ENCODE data around the gene LOXL3. TPM values are rescaled to one million over a fixed set of nuclear protein-coding genes. Genes with fewer than 3 reads are reported as not detected.

Gene LOXL3
- total RNA-seq, 5 donors from 2014 or later (not counting 1 experiment from before 2014, with no cell fraction given): 0.10 to 0.47 (median 0.38) TPM; not detected in 1

DNA sequence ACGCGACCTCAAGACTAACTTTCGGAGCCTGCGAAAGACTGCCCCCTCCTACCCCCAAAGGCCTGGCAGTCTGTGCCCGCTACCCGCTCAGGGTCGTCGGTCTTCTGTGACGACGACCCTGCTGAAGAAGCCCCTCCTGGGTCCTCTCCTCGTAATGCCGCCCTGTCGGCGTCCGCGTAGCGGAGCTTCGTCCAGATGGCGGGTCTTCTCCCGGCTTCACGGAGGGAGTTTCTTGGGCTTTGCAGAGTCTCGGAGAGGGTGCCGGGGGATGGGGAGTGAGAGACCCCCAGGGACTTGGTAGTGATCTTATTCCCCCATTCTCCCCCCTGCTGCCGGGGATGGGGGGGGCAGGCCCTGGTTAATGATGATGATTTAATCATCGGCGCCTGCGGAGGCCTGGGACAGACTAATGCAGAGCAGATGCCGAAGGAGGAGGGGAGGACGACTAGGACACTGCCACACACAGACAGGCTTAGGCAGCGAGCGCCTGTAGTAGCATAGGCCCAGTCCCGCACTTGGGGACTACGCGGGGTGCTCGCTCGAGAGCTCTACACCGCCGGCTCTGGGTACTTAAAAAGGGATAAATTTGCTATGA lies 45.7 kb downstream of the LOXL3 start:
- H3K27me3 Mint-ChIP-seq: peaks cover 31 to 48% of the 10 kb centered on the region in 2 donors
- H3K9me3 Mint-ChIP-seq: no peaks in the 10 kb centered on the region
- CTCF ChIA-PET: interaction anchor here (0.5 to 1.1 kb wide), 2 partner anchors 22 to 101 kb away, joined by 3 read pairs; no protein-coding TSS in a partner anchor
- peak overlapping the region; percentile 94 to 100 (median 95) for H3K4me3 Mint-ChIP-seq
- H3K4me1 ChIP-seq (ENCODE audit: control insufficient read depth in 1 of 2, extremely low read depth in 1 of 2, insufficient read depth in 2 of 2, low read length in 2 of 2): peaks cover 11 to 40% of the 10 kb centered on the region in 2 experiments
- H3K36me3 Mint-ChIP-seq: peaks cover 29% of the 10 kb centered on the region
- H3K27ac ChIP-seq (ENCODE audit: low read length): peak overlapping the region; percentile 95
- DNase-seq (peak in 2 of 35 experiments; percentile 24 to 38), ATAC-seq (replicated peaks in 1 of 4) (peak in 1 of 4 experiments; percentile 0)
- H3K9me3 ChIP-seq: no peaks in the 10 kb centered on the region
- 39% methylated on average over 16 of the region's 38 CpGs for WGBS (ENCODE audit: insufficient coverage)
- H3K27me3 ChIP-seq (replicated peaks in 1 of 2; ENCODE audit: control insufficient read depth in 2 of 2, extremely low read depth in 1 of 2, insufficient read depth in 2 of 2, low read length in 1 of 2): peaks cover 14 to 60% of the 10 kb centered on the region in 2 experiments
- H3K27ac Mint-ChIP-seq: peak overlapping the region; percentile 100
- peaks cover 41 to 53% (median 45%) of the 10 kb centered on the region in 3 donors for H3K4me1 Mint-ChIP-seq
- POLR2A ChIA-PET: interaction anchor here (0.5 to 1.6 kb wide), 2 partner anchors 22 to 881 kb away, joined by 3 to 7 read pairs; partner anchors contain the start of gene HTRA2 (in 1 of the 2)
- H3K4me3 ChIP-seq (ENCODE audit: control insufficient read depth in 1 of 2, extremely low read depth in 1 of 2, low read length in 1 of 2): peak overlapping the region; percentile 95 to 99
- peaks cover 9 to 15% of the 10 kb centered on the region in 2 donors for H3K36me3 ChIP-seq (ENCODE audit: control insufficient read depth in 2 of 2, extremely low read depth in 1 of 2, insufficient read depth in 1 of 2, low read length in 1 of 2)

DNA sequence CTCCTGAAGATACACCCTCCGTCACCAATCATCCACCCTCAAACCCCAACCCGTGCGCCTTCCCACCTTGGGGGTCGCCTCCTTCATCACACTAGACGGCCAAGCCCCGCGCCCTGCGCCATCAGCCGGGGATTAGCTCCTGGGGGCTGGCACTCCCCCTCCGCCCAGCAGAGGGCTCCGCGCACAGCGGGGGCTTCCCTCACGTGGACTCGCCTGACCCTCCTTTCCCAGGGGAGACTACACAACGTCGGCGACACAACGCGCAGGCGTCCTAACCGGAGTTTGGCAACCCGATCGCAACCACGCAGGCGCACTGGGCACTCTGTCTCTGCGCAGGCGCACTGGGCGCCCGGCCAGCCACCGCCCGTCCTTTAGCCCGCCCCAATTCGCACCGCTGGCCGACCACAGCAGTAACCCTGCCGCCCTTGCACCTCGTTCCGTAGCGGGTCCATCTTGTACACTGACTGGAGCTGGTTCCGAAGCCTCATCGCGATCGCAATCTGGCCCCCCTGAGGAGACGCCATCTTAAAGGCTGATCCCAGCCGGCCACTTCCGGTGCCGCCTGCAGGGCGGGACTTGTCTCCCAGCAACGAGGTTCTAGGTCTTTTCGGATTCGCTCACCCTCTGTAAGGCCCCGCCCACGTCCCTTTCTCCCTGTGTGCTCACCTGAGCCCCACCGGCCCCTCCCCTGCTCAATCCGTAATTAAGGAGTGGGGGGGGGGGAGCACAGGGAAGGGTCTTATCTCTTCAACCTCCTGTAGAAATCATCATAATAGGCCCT lies 46.4 kb downstream of the LOXL3 start, which contains the start of gene PCGF1:
PCGF1 (minus strand) TSS at position 551 of the 781 bp plus-strand sequence; CDS start at position 524, 27 bp downstream.
- Mint-ChIP-seq H3K4me3 (peak within 1 kb of the TSS; percentile 94 to 100 (median 95)), H3K27me3 (peaks cover 30 to 47% of the 10 kb centered on the region in 2 donors), H3K9me3 (no peaks in the 10 kb centered on the region), H3K27ac (peak within 1 kb of the TSS; percentile 100), H3K36me3 (peaks cover 29% of the 10 kb centered on the region), H3K4me1 (peaks cover 41 to 57% (median 51%) of the 10 kb centered on the region in 3 donors)
- Histone ChIP-seq H3K4me1 (ENCODE audit: control insufficient read depth in 1 of 2, extremely low read depth in 1 of 2, insufficient read depth in 2 of 2, low read length in 2 of 2) (peaks cover 11 to 47% of the 10 kb centered on the region in 2 experiments), H3K36me3 (ENCODE audit: control insufficient read depth in 2 of 2, extremely low read depth in 1 of 2, insufficient read depth in 1 of 2, low read length in 1 of 2) (peaks cover 9 to 15% of the 10 kb centered on the region in 2 donors), H3K27ac (ENCODE audit: low read length) (peak within 1 kb of the TSS; percentile 95), H3K4me3 (ENCODE audit: control insufficient read depth in 1 of 2, extremely low read depth in 1 of 2, low read length in 1 of 2) (peak within 1 kb of the TSS; percentile 95 to 99), H3K27me3 (replicated peaks in 1 of 2; ENCODE audit: control insufficient read depth in 2 of 2, extremely low read depth in 1 of 2, insufficient read depth in 2 of 2, low read length in 1 of 2) (peaks cover 14 to 62% of the 10 kb centered on the region in 2 experiments), H3K9me3 (no peaks in the 10 kb centered on the region)
- WGBS (ENCODE audit: insufficient coverage): under 1% methylated on average over 49 of the region's 56 CpGs
- ChIA-PET POLR2A (interaction anchor here in 1 of 2 donors (0.6 kb wide), 1 partner anchor 307 kb away, joined by 4 read pairs; no protein-coding TSS in a partner anchor), CTCF (interaction anchor here (0.6 to 1.4 kb wide), 4 partner anchors 23 to 481 kb away, joined by 3 to 7 read pairs (median 6); partner anchors contain the start of genes CCDC142 (in 1 of the 2) and TTC31 (in 1 of the 2))
- ATAC-seq (replicated peaks in 1 of 4): peak; percentile 93 to 95 (median 94)
- DNase-seq: peak; percentile 92 to 100 (median 98)

GRCh38 chr2:74505448-74506246 lies 48.1 kb downstream of the LOXL3 start:
- H3K4me3 ChIP-seq (ENCODE audit: control insufficient read depth in 1 of 2, extremely low read depth in 1 of 2, low read length in 1 of 2): no peak overlapping the region
- Mint-ChIP-seq H3K9me3 (no peaks in the 10 kb centered on the region), H3K4me1 (peaks cover 47 to 64% (median 54%) of the 10 kb centered on the region in 3 donors), H3K27me3 (peaks cover 38 to 53% of the 10 kb centered on the region in 2 donors), H3K4me3 (peak overlapping the region in 1 of 3 donors; percentile 94), H3K27ac (no peak overlapping the region), H3K36me3 (peaks cover 29% of the 10 kb centered on the region)
- POLR2A ChIA-PET: no interaction called here
- DNase-seq (no peak), ATAC-seq (replicated peaks in 1 of 4) (no peak)
- H3K27me3 ChIP-seq (replicated peaks in 1 of 2; ENCODE audit: control insufficient read depth in 2 of 2, extremely low read depth in 1 of 2, insufficient read depth in 2 of 2, low read length in 1 of 2): peaks cover 20 to 64% of the 10 kb centered on the region in 2 experiments
- H3K27ac ChIP-seq (ENCODE audit: low read length): no peak overlapping the region
- no peaks in the 10 kb centered on the region for H3K9me3 ChIP-seq
- WGBS (ENCODE audit: insufficient coverage): no CpG with 5 or more reads among the region's 14 CpGs
- CTCF ChIA-PET: no interaction called here
- peaks cover 11 to 53% of the 10 kb centered on the region in 2 experiments for H3K4me1 ChIP-seq (ENCODE audit: control insufficient read depth in 1 of 2, extremely low read depth in 1 of 2, insufficient read depth in 2 of 2, low read length in 2 of 2)
- H3K36me3 ChIP-seq (ENCODE audit: control insufficient read depth in 2 of 2, extremely low read depth in 1 of 2, insufficient read depth in 1 of 2, low read length in 1 of 2): peaks cover 9 to 15% of the 10 kb centered on the region in 2 donors

- ChIA-PET CTCF (interaction anchor here in 1 of 2 donors (0.5 to 1.2 kb wide), 2 partner anchors 21 to 27 kb away, joined by 3 to 4 read pairs; no protein-coding TSS in a partner anchor), POLR2A (no interaction called here)
- Histone ChIP-seq H3K4me1 (ENCODE audit: control insufficient read depth in 1 of 2, extremely low read depth in 1 of 2, insufficient read depth in 2 of 2, low read length in 2 of 2) (peaks cover 11 to 58% of the 10 kb centered on the region in 2 experiments), H3K27me3 (replicated peaks in 1 of 2; ENCODE audit: control insufficient read depth in 2 of 2, extremely low read depth in 1 of 2, insufficient read depth in 2 of 2, low read length in 1 of 2) (peaks cover 21 to 71% of the 10 kb centered on the region in 2 experiments), H3K4me3 (ENCODE audit: control insufficient read depth in 1 of 2, extremely low read depth in 1 of 2, low read length in 1 of 2) (no peak overlapping the region), H3K9me3 (no peaks in the 10 kb centered on the region), H3K27ac (ENCODE audit: low read length) (no peak overlapping the region), H3K36me3 (ENCODE audit: control insufficient read depth in 2 of 2, extremely low read depth in 1 of 2, insufficient read depth in 1 of 2, low read length in 1 of 2) (peaks cover 9 to 15% of the 10 kb centered on the region in 2 donors)
- Mint-ChIP-seq H3K4me3 (peak overlapping the region; percentile 5 to 67 (median 49)), H3K9me3 (no peaks in the 10 kb centered on the region), H3K27ac (no peak overlapping the region), H3K36me3 (peaks cover 29% of the 10 kb centered on the region), H3K27me3 (peaks cover 42 to 63% of the 10 kb centered on the region in 2 donors), H3K4me1 (peaks cover 47 to 71% (median 58%) of the 10 kb centered on the region in 3 donors)
- no CpG with 5 or more reads among the region's 3 CpGs for WGBS (ENCODE audit: insufficient coverage)
- ATAC-seq (replicated peaks in 1 of 4) (no peak), DNase-seq (no peak)
These were observed 49.2 kb downstream of the LOXL3 start for GRCh38 chr2:74504591-74504990.

DNA sequence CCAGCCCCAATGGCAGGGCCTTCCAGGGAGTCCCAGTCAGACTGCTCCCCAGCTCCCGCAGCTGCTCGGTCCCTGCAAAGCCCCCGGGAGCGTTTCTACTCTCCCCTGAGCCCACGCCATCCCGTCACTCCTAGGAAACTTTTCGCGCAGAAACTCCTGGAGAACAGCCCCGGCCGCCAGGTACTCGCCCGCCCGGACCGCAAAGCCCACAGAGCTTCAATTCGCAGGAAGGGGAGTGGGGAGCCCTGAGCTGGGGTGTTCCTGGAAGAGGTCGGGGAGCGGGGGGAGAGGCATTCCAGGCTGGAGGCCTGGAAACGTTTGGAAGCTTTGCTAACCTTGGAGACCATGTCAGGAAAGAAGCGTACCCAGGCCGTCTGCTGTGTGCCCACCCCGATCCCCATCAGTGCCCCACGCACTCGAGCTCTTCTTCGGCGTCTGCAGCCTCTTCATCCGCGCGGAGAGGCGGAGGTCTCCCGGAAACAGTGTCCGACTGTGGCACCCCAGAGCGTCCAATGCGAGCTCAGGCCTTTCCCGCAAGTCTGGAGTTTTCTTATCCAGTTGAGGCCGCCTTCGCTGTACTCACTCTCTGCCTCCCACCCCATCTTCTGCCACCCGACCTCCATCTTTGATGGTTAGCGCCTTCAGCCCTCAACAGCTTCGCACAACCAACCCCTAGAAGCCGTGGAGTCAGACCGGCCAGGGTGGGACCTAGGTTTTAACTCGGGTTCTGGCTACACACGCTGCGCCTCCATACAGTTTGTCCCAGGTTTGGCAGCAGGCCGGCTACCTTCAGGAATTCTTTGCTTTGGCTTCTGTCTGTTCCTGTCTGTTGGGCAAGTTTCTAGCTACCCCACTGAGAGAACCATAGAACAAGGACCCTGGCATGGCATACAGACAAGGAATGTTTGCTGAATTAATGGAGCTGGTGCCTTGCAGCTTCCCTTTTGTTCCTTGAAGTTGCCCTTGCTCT lies 50.0 kb downstream of the LOXL3 start:
- H3K27me3 Mint-ChIP-seq: peaks cover 47 to 68% of the 10 kb centered on the region in 2 donors

More for the DNA sequence above, 50.0 kb downstream of the LOXL3 start:
- Mint-ChIP-seq H3K4me3 (peak overlapping the region; percentile 67 to 70 (median 68)), H3K36me3 (peaks cover 29% of the 10 kb centered on the region), H3K27ac (peak overlapping the region; percentile 34 to 52), H3K4me1 (peaks cover 51 to 75% (median 63%) of the 10 kb centered on the region in 3 donors), H3K9me3 (no peaks in the 10 kb centered on the region)
- no peak for DNase-seq
- H3K4me1 ChIP-seq (ENCODE audit: control insufficient read depth in 1 of 2, extremely low read depth in 1 of 2, insufficient read depth in 2 of 2, low read length in 2 of 2): peaks cover 11 to 66% of the 10 kb centered on the region in 2 experiments
- H3K9me3 ChIP-seq: no peaks in the 10 kb centered on the region
- peaks cover 9 to 15% of the 10 kb centered on the region in 2 donors for H3K36me3 ChIP-seq (ENCODE audit: control insufficient read depth in 2 of 2, extremely low read depth in 1 of 2, insufficient read depth in 1 of 2, low read length in 1 of 2)
- peaks cover 21 to 79% of the 10 kb centered on the region in 2 experiments for H3K27me3 ChIP-seq (replicated peaks in 1 of 2; ENCODE audit: control insufficient read depth in 2 of 2, extremely low read depth in 1 of 2, insufficient read depth in 2 of 2, low read length in 1 of 2)
- 84% methylated on average over 30 of the region's 45 CpGs for WGBS (ENCODE audit: insufficient coverage)
- POLR2A ChIA-PET: interaction anchor here in 1 of 2 donors (0.5 kb wide), 2 partner anchors 30 to 336 kb away, joined by 7 to 8 read pairs; no protein-coding TSS in a partner anchor
- ATAC-seq (replicated peaks in 1 of 4): no peak
- CTCF ChIA-PET: interaction anchor here (0.5 to 1.2 kb wide), 2 partner anchors 28 to 45 kb away, joined by 3 to 4 read pairs; partner anchors contain the start of gene WBP1 (in 1 of the 2)
- H3K4me3 ChIP-seq (ENCODE audit: control insufficient read depth in 1 of 2, extremely low read depth in 1 of 2, low read length in 1 of 2): peak overlapping the region; percentile 45 to 67
- H3K27ac ChIP-seq (ENCODE audit: low read length): no peak overlapping the region
